ENCODE data around the gene SARDH. TPM values are rescaled to one million over a fixed set of nuclear protein-coding genes. Genes with fewer than 3 reads are reported as not detected.

SARDH gene, protein sequence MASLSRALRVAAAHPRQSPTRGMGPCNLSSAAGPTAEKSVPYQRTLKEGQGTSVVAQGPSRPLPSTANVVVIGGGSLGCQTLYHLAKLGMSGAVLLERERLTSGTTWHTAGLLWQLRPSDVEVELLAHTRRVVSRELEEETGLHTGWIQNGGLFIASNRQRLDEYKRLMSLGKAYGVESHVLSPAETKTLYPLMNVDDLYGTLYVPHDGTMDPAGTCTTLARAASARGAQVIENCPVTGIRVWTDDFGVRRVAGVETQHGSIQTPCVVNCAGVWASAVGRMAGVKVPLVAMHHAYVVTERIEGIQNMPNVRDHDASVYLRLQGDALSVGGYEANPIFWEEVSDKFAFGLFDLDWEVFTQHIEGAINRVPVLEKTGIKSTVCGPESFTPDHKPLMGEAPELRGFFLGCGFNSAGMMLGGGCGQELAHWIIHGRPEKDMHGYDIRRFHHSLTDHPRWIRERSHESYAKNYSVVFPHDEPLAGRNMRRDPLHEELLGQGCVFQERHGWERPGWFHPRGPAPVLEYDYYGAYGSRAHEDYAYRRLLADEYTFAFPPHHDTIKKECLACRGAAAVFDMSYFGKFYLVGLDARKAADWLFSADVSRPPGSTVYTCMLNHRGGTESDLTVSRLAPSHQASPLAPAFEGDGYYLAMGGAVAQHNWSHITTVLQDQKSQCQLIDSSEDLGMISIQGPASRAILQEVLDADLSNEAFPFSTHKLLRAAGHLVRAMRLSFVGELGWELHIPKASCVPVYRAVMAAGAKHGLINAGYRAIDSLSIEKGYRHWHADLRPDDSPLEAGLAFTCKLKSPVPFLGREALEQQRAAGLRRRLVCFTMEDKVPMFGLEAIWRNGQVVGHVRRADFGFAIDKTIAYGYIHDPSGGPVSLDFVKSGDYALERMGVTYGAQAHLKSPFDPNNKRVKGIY
- 10 to 100 TPM in 1 of 2 donors, 1 to 10 TPM in 1; 8.4 to 11.2 TPM for total RNA-seq
- 6.2 TPM for polyA plus RNA-seq (2013, experiment 1 of 2)
- polyA plus RNA-seq (2013, experiment 2 of 2) = 6.1 TPM
- long read RNA-seq, experiment 1, partial matches to known transcripts = 3 of 5 reads
- long read RNA-seq, experiment 1, other reads (novel, unspliced or antisense) = 2 of 5 reads
- long read RNA-seq, experiment 2, transcript SARDH-207 (21 exons, 3,216 nt) = major isoform, 18 of 24 reads
- long read RNA-seq, experiment 2, partial matches to known transcripts = 3 of 24 reads
- long read RNA-seq, experiment 2, other reads (novel, unspliced or antisense) = 3 of 24 reads
- long read RNA-seq, experiment 3, transcript SARDH-207 (21 exons, 3,216 nt) = major isoform, 16 of 18 reads
- long read RNA-seq, experiment 3, partial matches to known transcripts = 1 of 18 reads
- long read RNA-seq, experiment 3, other reads (novel, unspliced or antisense) = 1 of 18 reads
- long read RNA-seq, experiment 4, partial matches to known transcripts = 4 of 6 reads
- long read RNA-seq, experiment 4, other reads (novel, unspliced or antisense) = 2 of 6 reads

DNA sequence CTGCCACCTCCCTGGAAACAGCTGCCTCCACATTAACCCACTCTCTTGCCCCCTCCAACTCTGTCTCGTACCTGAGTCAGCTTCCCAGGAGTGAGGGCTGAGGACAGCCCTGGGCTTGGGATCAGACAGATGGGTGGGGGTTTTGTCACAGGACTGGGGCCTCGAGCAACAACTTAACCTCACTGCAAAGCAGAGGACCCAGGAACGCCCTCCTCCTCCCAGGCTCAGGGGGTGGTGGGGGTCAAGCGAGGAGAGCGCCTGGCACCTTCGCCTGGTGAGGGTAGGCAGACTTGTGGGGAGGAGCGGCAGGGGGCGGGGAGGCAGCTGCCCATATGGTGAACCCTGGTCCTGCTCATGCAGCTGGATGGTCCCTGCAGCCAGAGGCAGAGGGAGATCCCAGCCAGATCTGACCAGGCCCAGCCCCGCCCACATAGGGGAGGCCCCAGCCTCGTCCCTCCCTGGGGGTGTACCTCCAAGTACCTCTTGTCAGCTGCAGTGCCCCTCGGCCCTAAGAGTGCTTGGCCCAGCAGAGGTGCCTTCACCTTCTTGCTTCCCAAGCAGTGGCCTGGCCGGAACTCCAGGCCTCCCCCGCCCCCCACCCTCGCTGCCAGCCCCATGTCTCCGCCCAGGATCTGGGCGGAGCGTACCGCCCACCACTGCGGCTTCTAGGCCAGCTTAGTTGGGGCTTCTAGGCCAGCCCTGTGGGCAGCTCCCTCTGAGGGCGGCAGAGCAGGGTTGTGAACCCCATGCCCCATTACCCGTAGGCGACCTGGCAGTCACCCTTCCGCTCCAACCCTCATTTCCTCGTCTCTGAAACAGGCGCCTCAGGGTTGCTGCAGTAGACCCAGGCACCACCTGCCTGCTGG, at the start of gene SARDH:
Gene SARDH, minus strand, starts transcription at position 579 of the 866 bp plus-strand sequence. CDS start 4,179 bp downstream, outside the sequence.
- no peaks in the 10 kb centered on the region for H3K27me3 ChIP-seq (ENCODE audit: control insufficient read depth, insufficient read depth, low read length, poor library complexity, severe bottlenecking)
- peak; percentile 96 for DNase-seq
- WGBS, 2 experiments (ENCODE audit: insufficient coverage in 1 of 2, insufficient read length in 1 of 2) = 38% methylated on average over 25 of the region's 25 CpGs; no CpG with 5 or more reads in 1 of the 2 experiments
- H3K4me1 ChIP-seq (ENCODE audit: control insufficient read depth, insufficient read depth, low read length) = peaks cover 2% of the 10 kb centered on the region
- H3K27ac Mint-ChIP-seq = no peak within 1 kb of the TSS
- H3K4me3 ChIP-seq (ENCODE audit: low read length) = peak within 1 kb of the TSS; percentile 65
- peak within 1 kb of the TSS; percentile 15 for H3K9ac ChIP-seq (ENCODE audit: extremely low read depth, low read length, poor library complexity, severe bottlenecking)
- no peaks in the 10 kb centered on the region for H3K27me3 Mint-ChIP-seq (ENCODE audit: insufficient read depth)
- H3K9me3 Mint-ChIP-seq = no peaks in the 10 kb centered on the region
- peaks cover 5% of the 10 kb centered on the region for H3K4me1 Mint-ChIP-seq
- peak within 1 kb of the TSS; percentile 11 for H3K27ac ChIP-seq (ENCODE audit: low read depth, low read length)
- H3K4me3 Mint-ChIP-seq = peak within 1 kb of the TSS; percentile 48
- H3K9me3 ChIP-seq (ENCODE audit: control insufficient read depth, low read length) = no peaks in the 10 kb centered on the region
- TF ChIP-seq, protein P1, sequence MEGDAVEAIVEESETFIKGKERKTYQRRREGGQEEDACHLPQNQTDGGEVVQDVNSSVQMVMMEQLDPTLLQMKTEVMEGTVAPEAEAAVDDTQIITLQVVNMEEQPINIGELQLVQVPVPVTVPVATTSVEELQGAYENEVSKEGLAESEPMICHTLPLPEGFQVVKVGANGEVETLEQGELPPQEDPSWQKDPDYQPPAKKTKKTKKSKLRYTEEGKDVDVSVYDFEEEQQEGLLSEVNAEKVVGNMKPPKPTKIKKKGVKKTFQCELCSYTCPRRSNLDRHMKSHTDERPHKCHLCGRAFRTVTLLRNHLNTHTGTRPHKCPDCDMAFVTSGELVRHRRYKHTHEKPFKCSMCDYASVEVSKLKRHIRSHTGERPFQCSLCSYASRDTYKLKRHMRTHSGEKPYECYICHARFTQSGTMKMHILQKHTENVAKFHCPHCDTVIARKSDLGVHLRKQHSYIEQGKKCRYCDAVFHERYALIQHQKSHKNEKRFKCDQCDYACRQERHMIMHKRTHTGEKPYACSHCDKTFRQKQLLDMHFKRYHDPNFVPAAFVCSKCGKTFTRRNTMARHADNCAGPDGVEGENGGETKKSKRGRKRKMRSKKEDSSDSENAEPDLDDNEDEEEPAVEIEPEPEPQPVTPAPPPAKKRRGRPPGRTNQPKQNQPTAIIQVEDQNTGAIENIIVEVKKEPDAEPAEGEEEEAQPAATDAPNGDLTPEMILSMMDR (conservative IDR thresholded peaks at IDR 0.05) = no peak
- H3K36me3 ChIP-seq (ENCODE audit: control insufficient read depth, insufficient read depth, low read length) = no peaks in the 10 kb centered on the region
- H3K36me3 Mint-ChIP-seq (ENCODE audit: low read depth) = no peaks in the 10 kb centered on the region

DNA sequence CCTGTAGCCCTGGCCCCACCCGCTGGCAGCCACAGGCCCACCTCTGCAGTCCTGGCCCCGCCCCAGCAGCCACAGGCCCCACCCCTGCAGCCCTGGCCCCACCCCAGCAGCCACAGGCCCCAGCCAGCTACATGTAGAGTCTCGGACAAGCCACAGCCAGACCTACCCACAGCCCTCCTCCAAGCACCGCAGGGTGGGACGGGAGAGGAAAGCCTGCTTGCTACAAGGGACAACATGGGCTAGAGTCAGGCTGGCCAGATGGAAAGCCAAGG, 49.5 kb upstream of the SARDH start:
- Histone ChIP-seq H3K27me3 (ENCODE audit: control insufficient read depth, insufficient read depth, low read length, poor library complexity, severe bottlenecking) (no peaks in the 10 kb centered on the region), H3K9ac (ENCODE audit: extremely low read depth, low read length, poor library complexity, severe bottlenecking) (no peak overlapping the region), H3K27ac (ENCODE audit: low read depth, low read length) (no peak overlapping the region), H3K9me3 (ENCODE audit: control insufficient read depth, low read length) (no peaks in the 10 kb centered on the region), H3K4me1 (ENCODE audit: control insufficient read depth, insufficient read depth, low read length) (no peaks in the 10 kb centered on the region), H3K4me3 (ENCODE audit: low read length) (no peak overlapping the region), H3K36me3 (ENCODE audit: control insufficient read depth, insufficient read depth, low read length) (peaks cover 26% of the 10 kb centered on the region)
- Mint-ChIP-seq H3K9me3 (no peaks in the 10 kb centered on the region), H3K4me1 (no peaks in the 10 kb centered on the region), H3K27me3 (ENCODE audit: insufficient read depth) (no peaks in the 10 kb centered on the region), H3K4me3 (no peak overlapping the region), H3K27ac (no peak overlapping the region), H3K36me3 (ENCODE audit: low read depth) (peaks cover 28% of the 10 kb centered on the region)
- peak; percentile 93 for DNase-seq
- TF ChIP-seq, protein P1 (conservative IDR thresholded peaks at IDR 0.05) = no peak
- 80 to 89% methylated on average over 2 to 5 of the region's 5 CpGs for WGBS, 2 experiments (ENCODE audit: insufficient coverage in 1 of 2, insufficient read length in 1 of 2)

Measured in endodermal cell (in vitro differentiated cells).